Stimulated activated CD4-positive, alpha-beta T cell treated with anti-CD3 and anti-CD28 coated beads, TNF-alpha, amount 100 ng/mL, for 4 hours (primary cell): ENCODE results near the gene OR52A5.

ENCODE experiments used
- DNase-seq, 3 experiments: peaks; one replicate each; pipeline ENCODE4 v3.0.0-alpha.2; 2020; ENCODE audit warnings: low read depth in 3 of 3

OR52A5 gene

GRCh38 chr11:5115339-5115738 is 22.8 kb downstream of the OR52A5 start:
- DNase-seq = no peak

- no peak for DNase-seq
Observed at GRCh38 chr11:5107285-5107684, 30.9 kb downstream of the OR52A5 start.

- DNase-seq = no peak
Observed at GRCh38 chr11:5103066-5103465, 35.1 kb downstream of the OR52A5 start.

GRCh38 chr11:5102246-5102645 is 35.9 kb downstream of the OR52A5 start:
- no peak for DNase-seq

- no peak for DNase-seq
Observed at GRCh38 chr11:5096011-5096410, 42.1 kb downstream of the OR52A5 start.

- DNase-seq = no peak
Observed at GRCh38 chr11:5092821-5093585, 45.2 kb downstream of the OR52A5 start.

- no peak for DNase-seq
Observed at GRCh38 chr11:5090668-5091067, 47.5 kb downstream of the OR52A5 start.

GRCh38 chr11:5088556-5088955 is 49.6 kb downstream of the OR52A5 start:
- DNase-seq = no peak

GRCh38 chr11:5083602-5084001 is 54.6 kb downstream of the OR52A5 start:
- no peak for DNase-seq

- no peak for DNase-seq
Observed at GRCh38 chr11:5081405-5081804, 56.8 kb downstream of the OR52A5 start.
